Myometrial cell (primary cell): ENCODE results near the gene PPARD. TPM values are rescaled to one million over a fixed set of nuclear protein-coding genes. Genes with fewer than 3 reads are reported as not detected.

ENCODE experiments used
- total RNA-seq: library from RNA; depleted of rRNA; stranded (reverse); fragments of >200 nt; gene quantifications from 2 replicates; pipeline ENCODE4 v1.2.3, GENCODE V29; 2015

PPARD gene
- total RNA-seq, result 26.1 and 27.7 TPM in 2 replicates

GRCh38 chr6:35342258-35343091 lies at the start of gene PPARD:
PPARD (plus strand) TSS chr6:35342558; CDS start chr6:35411088, 68,530 bp downstream.

GRCh38 chr6:35297601-35298481 lies 44.5 kb upstream of the PPARD start, which contains the start of gene DEF6:
DEF6 (plus strand) TSS chr6:35297818; CDS start chr6:35297857, 39 bp downstream.

GRCh38 chr6:35452183-35453090 lies 110.1 kb downstream of the PPARD start, which contains the start of gene FANCE:
FANCE (plus strand) TSS chr6:35452338; CDS start chr6:35452546, 208 bp downstream.

GRCh38 chr6:35468181-35468979 lies 126.0 kb downstream of the PPARD start, which contains the start of gene RPL10A:
RPL10A (plus strand) TSS chr6:35468401; CDS start chr6:35468435, 34 bp downstream.

Other genes starting within 250 kb of the PPARD start
- 2.3 and 2.6 TPM in 2 replicates for gene TCP11, start 201.2 kb upstream of the PPARD start, total RNA-seq
- 35.5 and 37.9 TPM in 2 replicates for gene SCUBE3, start 128.6 kb upstream of the PPARD start, total RNA-seq
- 8.6 and 13.3 TPM in 2 replicates for gene ZNF76, start 82.8 kb upstream of the PPARD start, total RNA-seq
- gene DEF6, start 44.7 kb upstream of the PPARD start, total RNA-seq, result 4.6 and 6.0 TPM in 2 replicates
- 8.9 and 10.4 TPM in 2 replicates for gene FANCE, start 109.8 kb downstream of the PPARD start, total RNA-seq
- 1,721 and 1,815 TPM in 2 replicates for gene RPL10A, start 125.8 kb downstream of the PPARD start, total RNA-seq
- gene TEAD3, start 154.5 kb downstream of the PPARD start, total RNA-seq, result 23.6 and 27.5 TPM in 2 replicates
- not detected in 2 replicates for gene TULP1, start 170.3 kb downstream of the PPARD start, total RNA-seq